ENCODE measurements around the gene DLG2. TPM values are rescaled to one million over a fixed set of nuclear protein-coding genes. Genes with fewer than 3 reads are reported as not detected.

DLG2 gene
- total and polyA plus RNA-seq, 4 experiments from 2014 or later, result 0.78 to 2.7 (median 1.9) TPM

GRCh38 chr11:84240847-84241246, 1386.3 kb downstream of the DLG2 start:
- peaks cover 0 to 16% (median 8%) of the 10 kb centered on the region in 8 donors for H3K9me3 Mint-ChIP-seq
- no peaks in the 10 kb centered on the region for H3K4me1 Mint-ChIP-seq
- Histone ChIP-seq H3K9me3 (ENCODE audit: control insufficient read depth in 1 of 2, low read length in 2 of 2) (no peaks in the 10 kb centered on the region), H3K4me1 (ENCODE audit: insufficient read depth, low read length) (no peaks in the 10 kb centered on the region), H3K36me3 (ENCODE audit: insufficient read depth, low read length) (no peaks in the 10 kb centered on the region), H3K27ac (ENCODE audit: low read depth, low read length) (no peak overlapping the region), H3K4me3 (ENCODE audit: low read length in 2 of 2) (no peak overlapping the region), H3K27me3 (ENCODE audit: insufficient read depth, low read length) (no peaks in the 10 kb centered on the region)
- H3K4me3 Mint-ChIP-seq, result no peak overlapping the region
- H3K36me3 Mint-ChIP-seq, result no peaks in the 10 kb centered on the region
- ChIA-PET CTCF (ENCODE audit: partially characterized antibody) (interaction anchor here (1.0 kb wide), 1 partner anchor 11 kb away, joined by 3 read pairs; no protein-coding TSS in a partner anchor), POLR2A (ENCODE audit: partially characterized antibody) (no interaction called here)
- H3K27me3 Mint-ChIP-seq, result no peaks in the 10 kb centered on the region
- no peak overlapping the region for H3K27ac Mint-ChIP-seq
- intact Hi-C loops (cut with micrococcal nuclease), result no loop called here
- DNase-seq, result no peak

GRCh38 chr11:84236436-84236835, 1390.7 kb downstream of the DLG2 start:
- Histone ChIP-seq H3K4me1 (ENCODE audit: insufficient read depth, low read length) (no peaks in the 10 kb centered on the region), H3K4me3 (ENCODE audit: low read length in 2 of 2) (no peak overlapping the region), H3K27me3 (ENCODE audit: insufficient read depth, low read length) (no peaks in the 10 kb centered on the region), H3K9me3 (ENCODE audit: control insufficient read depth in 1 of 2, low read length in 2 of 2) (no peaks in the 10 kb centered on the region), H3K36me3 (ENCODE audit: insufficient read depth, low read length) (no peaks in the 10 kb centered on the region), H3K27ac (ENCODE audit: low read depth, low read length) (no peak overlapping the region)
- DNase-seq, result no peak
- Mint-ChIP-seq H3K4me1 (no peaks in the 10 kb centered on the region), H3K27me3 (no peaks in the 10 kb centered on the region), H3K4me3 (no peak overlapping the region), H3K36me3 (no peaks in the 10 kb centered on the region), H3K9me3 (peaks cover 0 to 21% (median 10%) of the 10 kb centered on the region in 8 donors), H3K27ac (no peak overlapping the region)
- POLR2A ChIA-PET (ENCODE audit: partially characterized antibody), result no interaction called here
- CTCF ChIA-PET (ENCODE audit: partially characterized antibody), result no interaction called here
- intact Hi-C loops (cut with micrococcal nuclease), result no loop called here

- intact Hi-C loops (cut with micrococcal nuclease), result no loop called here
- Histone ChIP-seq H3K4me1 (ENCODE audit: insufficient read depth, low read length) (no peaks in the 10 kb centered on the region), H3K9me3 (ENCODE audit: control insufficient read depth in 1 of 2, low read length in 2 of 2) (no peaks in the 10 kb centered on the region), H3K27ac (ENCODE audit: low read depth, low read length) (no peak overlapping the region), H3K27me3 (ENCODE audit: insufficient read depth, low read length) (no peaks in the 10 kb centered on the region), H3K36me3 (ENCODE audit: insufficient read depth, low read length) (no peaks in the 10 kb centered on the region), H3K4me3 (ENCODE audit: low read length in 2 of 2) (no peak overlapping the region)
- Mint-ChIP-seq H3K27ac (no peak overlapping the region), H3K4me3 (no peak overlapping the region), H3K9me3 (peaks cover 0 to 21% (median 10%) of the 10 kb centered on the region in 8 donors), H3K27me3 (no peaks in the 10 kb centered on the region), H3K4me1 (no peaks in the 10 kb centered on the region), H3K36me3 (no peaks in the 10 kb centered on the region)
- POLR2A ChIA-PET (ENCODE audit: partially characterized antibody), result no interaction called here
- CTCF ChIA-PET (ENCODE audit: partially characterized antibody), result no interaction called here
- DNase-seq, result no peak
Observed at GRCh38 chr11:84234462-84235202, 1392.5 kb downstream of the DLG2 start.

GRCh38 chr11:84234011-84234410, 1393.1 kb downstream of the DLG2 start:
- H3K27ac ChIP-seq (ENCODE audit: low read depth, low read length), result no peak overlapping the region
- H3K27ac Mint-ChIP-seq, result no peak overlapping the region
- no peaks in the 10 kb centered on the region for H3K36me3 ChIP-seq (ENCODE audit: insufficient read depth, low read length)
- peaks cover 0 to 21% (median 10%) of the 10 kb centered on the region in 8 donors for H3K9me3 Mint-ChIP-seq
- H3K4me1 ChIP-seq (ENCODE audit: insufficient read depth, low read length), result no peaks in the 10 kb centered on the region
- no peaks in the 10 kb centered on the region for H3K36me3 Mint-ChIP-seq
- no peaks in the 10 kb centered on the region for H3K27me3 Mint-ChIP-seq
- H3K27me3 ChIP-seq (ENCODE audit: insufficient read depth, low read length), result no peaks in the 10 kb centered on the region
- intact Hi-C loops (cut with micrococcal nuclease), result no loop called here
- no peaks in the 10 kb centered on the region for H3K9me3 ChIP-seq (ENCODE audit: control insufficient read depth in 1 of 2, low read length in 2 of 2)
- no peak overlapping the region for H3K4me3 Mint-ChIP-seq
- H3K4me1 Mint-ChIP-seq, result no peaks in the 10 kb centered on the region
- POLR2A ChIA-PET (ENCODE audit: partially characterized antibody), result no interaction called here
- no peak overlapping the region for H3K4me3 ChIP-seq (ENCODE audit: low read length in 2 of 2)
- DNase-seq, result no peak
- CTCF ChIA-PET (ENCODE audit: partially characterized antibody), result no interaction called here

- H3K36me3 Mint-ChIP-seq, result no peaks in the 10 kb centered on the region
- ChIA-PET CTCF (ENCODE audit: partially characterized antibody) (no interaction called here), POLR2A (ENCODE audit: partially characterized antibody) (no interaction called here)
- Histone ChIP-seq H3K27me3 (ENCODE audit: insufficient read depth, low read length) (no peaks in the 10 kb centered on the region), H3K9me3 (ENCODE audit: control insufficient read depth in 1 of 2, low read length in 2 of 2) (no peaks in the 10 kb centered on the region), H3K4me1 (ENCODE audit: insufficient read depth, low read length) (no peaks in the 10 kb centered on the region), H3K36me3 (ENCODE audit: insufficient read depth, low read length) (no peaks in the 10 kb centered on the region), H3K4me3 (ENCODE audit: low read length in 2 of 2) (no peak overlapping the region), H3K27ac (ENCODE audit: low read depth, low read length) (no peak overlapping the region)
- no peaks in the 10 kb centered on the region for H3K27me3 Mint-ChIP-seq
- intact Hi-C loops (cut with micrococcal nuclease), result no loop called here
- no peak overlapping the region for H3K4me3 Mint-ChIP-seq
- H3K4me1 Mint-ChIP-seq, result no peaks in the 10 kb centered on the region
- no peak overlapping the region for H3K27ac Mint-ChIP-seq
- peaks cover 0 to 16% (median 10%) of the 10 kb centered on the region in 8 donors for H3K9me3 Mint-ChIP-seq
- DNase-seq, result no peak
Observed at GRCh38 chr11:84232511-84232910, 1394.6 kb downstream of the DLG2 start.

GRCh38 chr11:84230402-84230801, 1396.7 kb downstream of the DLG2 start:
- intact Hi-C loops (cut with micrococcal nuclease), result no loop called here
- H3K4me1 ChIP-seq (ENCODE audit: insufficient read depth, low read length), result no peaks in the 10 kb centered on the region
- no peak overlapping the region for H3K4me3 Mint-ChIP-seq
- no peak overlapping the region for H3K4me3 ChIP-seq (ENCODE audit: low read length in 2 of 2)
- no peak overlapping the region for H3K27ac ChIP-seq (ENCODE audit: low read depth, low read length)
- H3K9me3 ChIP-seq (ENCODE audit: control insufficient read depth in 1 of 2, low read length in 2 of 2), result no peaks in the 10 kb centered on the region
- H3K9me3 Mint-ChIP-seq, result peaks cover 0 to 15% (median 12%) of the 10 kb centered on the region in 8 donors
- no peaks in the 10 kb centered on the region for H3K27me3 Mint-ChIP-seq
- no peak for DNase-seq
- H3K36me3 ChIP-seq (ENCODE audit: insufficient read depth, low read length), result no peaks in the 10 kb centered on the region
- no peaks in the 10 kb centered on the region for H3K4me1 Mint-ChIP-seq
- no peak overlapping the region for H3K27ac Mint-ChIP-seq
- H3K36me3 Mint-ChIP-seq, result no peaks in the 10 kb centered on the region
- no peaks in the 10 kb centered on the region for H3K27me3 ChIP-seq (ENCODE audit: insufficient read depth, low read length)
- CTCF ChIA-PET (ENCODE audit: partially characterized antibody), result interaction anchor here (0.9 kb wide), 1 partner anchor 11 kb away, joined by 3 read pairs; no protein-coding TSS in a partner anchor
- POLR2A ChIA-PET (ENCODE audit: partially characterized antibody), result no interaction called here

GRCh38 chr11:84227970-84228665, 1399.0 kb downstream of the DLG2 start:
- Histone ChIP-seq H3K4me3 (ENCODE audit: low read length in 2 of 2) (no peak overlapping the region), H3K4me1 (ENCODE audit: insufficient read depth, low read length) (no peaks in the 10 kb centered on the region), H3K27ac (ENCODE audit: low read depth, low read length) (no peak overlapping the region), H3K36me3 (ENCODE audit: insufficient read depth, low read length) (no peaks in the 10 kb centered on the region), H3K9me3 (ENCODE audit: control insufficient read depth in 1 of 2, low read length in 2 of 2) (no peaks in the 10 kb centered on the region), H3K27me3 (ENCODE audit: insufficient read depth, low read length) (no peaks in the 10 kb centered on the region)
- Mint-ChIP-seq H3K27ac (peak overlapping the region in 1 of 7 donors; percentile 73), H3K9me3 (peaks cover 0 to 20% (median 7%) of the 10 kb centered on the region in 8 donors), H3K27me3 (no peaks in the 10 kb centered on the region), H3K4me1 (no peaks in the 10 kb centered on the region), H3K4me3 (no peak overlapping the region), H3K36me3 (no peaks in the 10 kb centered on the region)
- DNase-seq, result no peak
- POLR2A ChIA-PET (ENCODE audit: partially characterized antibody), result no interaction called here
- CTCF ChIA-PET (ENCODE audit: partially characterized antibody), result no interaction called here
- intact Hi-C loops (cut with micrococcal nuclease), result no loop called here

Data from CD4-positive, alpha-beta memory T cell (primary cell).